ENCODE results near the gene IFNAR1.
"Not testable (repeated sequence)": the region's sequence is repeated elsewhere in the genome, so short reads cannot be mapped to it uniquely, and the experiment has no call there.

Gene IFNAR1

DNA sequence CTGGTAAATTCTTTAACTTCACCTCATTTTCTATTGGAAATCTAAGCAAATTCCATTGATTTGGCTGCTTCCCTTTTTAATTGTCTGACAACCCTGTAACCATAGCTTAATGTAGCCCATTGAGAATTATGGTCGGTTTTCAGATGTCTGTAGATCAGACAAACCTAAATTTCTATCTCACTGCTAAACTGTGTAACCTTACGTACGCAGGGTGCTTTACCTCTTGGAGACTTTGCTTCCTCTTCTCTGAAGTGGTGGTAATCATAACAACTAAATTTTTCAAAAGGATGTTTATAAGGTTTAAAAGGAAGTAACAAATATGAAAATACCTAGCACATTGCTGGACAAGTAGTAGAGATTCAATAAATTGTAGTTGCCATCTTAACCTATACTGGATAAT lies 25.9 kb downstream of the IFNAR1 start:
- DNase-seq, result no peak

DNA sequence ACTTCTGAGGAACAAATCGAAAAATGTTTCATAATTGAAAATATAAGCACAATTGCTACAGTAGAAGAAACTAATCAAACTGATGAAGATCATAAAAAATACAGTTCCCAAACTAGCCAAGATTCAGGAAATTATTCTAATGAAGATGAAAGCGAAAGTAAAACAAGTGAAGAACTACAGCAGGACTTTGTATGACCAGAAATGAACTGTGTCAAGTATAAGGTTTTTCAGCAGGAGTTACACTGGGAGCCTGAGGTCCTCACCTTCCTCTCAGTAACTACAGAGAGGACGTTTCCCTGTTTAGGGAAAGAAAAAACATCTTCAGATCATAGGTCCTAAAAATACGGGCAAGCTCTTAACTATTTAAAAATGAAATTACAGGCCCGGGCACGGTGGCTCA lies 30.6 kb downstream of the IFNAR1 start:
- DNase-seq, result no peak

DNA sequence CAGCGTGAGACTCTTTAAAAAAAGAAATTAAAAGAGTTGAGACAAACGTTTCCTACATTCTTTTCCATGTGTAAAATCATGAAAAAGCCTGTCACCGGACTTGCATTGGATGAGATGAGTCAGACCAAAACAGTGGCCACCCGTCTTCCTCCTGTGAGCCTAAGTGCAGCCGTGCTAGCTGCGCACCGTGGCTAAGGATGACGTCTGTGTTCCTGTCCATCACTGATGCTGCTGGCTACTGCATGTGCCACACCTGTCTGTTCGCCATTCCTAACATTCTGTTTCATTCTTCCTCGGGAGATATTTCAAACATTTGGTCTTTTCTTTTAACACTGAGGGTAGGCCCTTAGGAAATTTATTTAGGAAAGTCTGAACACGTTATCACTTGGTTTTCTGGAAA lies 31.2 kb downstream of the IFNAR1 start:
- DNase-seq, result no peak

DNA sequence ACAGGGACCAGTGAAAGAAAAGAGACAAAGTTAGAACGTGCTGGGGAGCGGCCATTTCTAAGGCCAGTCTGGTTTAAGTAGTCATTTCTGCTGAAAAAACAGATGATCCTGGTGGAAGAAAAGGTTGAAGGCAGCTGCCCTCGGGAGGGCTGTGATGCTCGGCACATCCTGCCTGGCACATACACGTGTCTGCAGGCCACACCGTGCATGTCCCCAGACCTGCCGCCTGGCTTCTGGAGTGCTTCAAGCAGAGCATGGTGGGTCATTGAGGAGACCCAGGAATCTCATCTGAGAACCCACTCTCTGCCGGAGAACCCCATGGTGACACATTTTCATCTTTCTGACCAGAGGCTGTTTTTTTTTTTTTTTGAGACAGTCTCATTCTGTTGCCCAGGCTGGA lies 32.4 kb downstream of the IFNAR1 start:
- no peak for DNase-seq

DNA sequence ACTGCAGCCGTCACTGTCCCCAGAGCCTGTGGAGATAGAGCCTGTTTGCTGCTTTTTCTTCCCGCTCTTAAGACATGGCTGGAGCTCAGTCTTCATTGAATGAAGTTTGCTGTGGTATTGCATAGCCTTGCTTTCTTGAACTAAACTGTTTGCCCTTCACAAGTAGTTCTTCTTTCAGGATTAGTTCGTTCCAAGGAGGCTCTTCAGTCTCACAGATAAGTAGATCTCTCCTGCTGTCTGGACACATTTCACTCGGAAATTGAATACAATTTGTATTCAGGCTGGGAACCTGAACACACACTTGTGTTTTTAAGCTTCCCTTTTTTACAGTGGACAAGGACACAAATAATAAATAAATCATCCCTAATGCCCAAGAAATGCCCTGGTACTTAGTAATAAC lies 34.7 kb downstream of the IFNAR1 start:
- DNase-seq, result no peak

DNA sequence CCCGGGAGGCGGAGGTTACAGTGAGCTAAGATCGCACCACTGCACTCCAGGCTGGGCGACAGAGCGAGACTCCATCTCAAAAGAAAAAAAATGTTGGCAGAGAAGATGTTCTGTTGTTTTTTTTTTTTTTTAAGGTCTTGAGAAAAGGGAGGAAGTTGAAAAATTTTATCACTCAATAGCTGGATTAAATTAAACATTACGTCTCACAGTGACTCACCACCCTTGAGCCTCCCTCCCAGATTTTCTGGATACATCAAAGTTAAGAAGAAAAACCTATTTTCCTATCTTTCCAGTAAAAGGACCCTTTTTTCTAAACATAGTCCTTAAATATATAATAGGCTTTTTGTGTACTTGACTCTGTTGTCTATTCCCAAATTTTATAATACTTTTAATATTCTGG lies 35.5 kb downstream of the IFNAR1 start:
- DNase-seq, result no peak

DNA sequence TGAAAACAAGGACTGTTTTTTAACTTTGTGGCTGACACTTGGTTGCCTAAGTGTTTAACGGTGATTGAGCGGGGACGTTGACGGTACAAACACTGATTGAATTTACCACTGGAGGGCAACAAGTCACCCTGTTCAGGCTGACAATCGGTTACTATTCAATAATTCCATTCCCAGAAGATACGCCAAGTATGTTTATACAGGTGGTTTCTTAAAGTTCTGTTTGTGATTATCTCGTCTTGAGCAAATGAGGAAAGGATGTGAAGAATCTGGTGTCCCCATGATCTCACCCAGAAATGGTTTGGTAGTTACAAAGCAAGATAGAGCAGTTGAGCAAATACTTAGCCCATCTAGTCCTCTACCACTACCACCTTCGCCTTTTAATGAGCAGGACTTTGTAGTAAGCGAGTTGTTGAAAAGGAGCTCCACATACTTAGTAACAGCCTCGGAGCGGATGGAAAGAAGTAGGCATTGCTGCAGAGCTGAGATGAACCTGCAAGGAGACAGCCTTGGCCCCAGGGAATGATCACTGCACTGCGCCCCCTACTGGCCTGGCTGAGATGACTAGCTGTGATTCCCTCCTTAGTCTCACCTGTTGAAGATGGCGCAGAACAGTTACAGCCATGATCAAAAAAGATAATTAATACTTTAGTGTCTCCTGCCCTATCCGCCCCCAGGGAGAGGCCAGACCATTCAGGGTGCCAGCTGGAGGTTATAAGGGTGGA lies 36.3 kb downstream of the IFNAR1 start:
- DNase-seq, result peak; percentile 82

DNA sequence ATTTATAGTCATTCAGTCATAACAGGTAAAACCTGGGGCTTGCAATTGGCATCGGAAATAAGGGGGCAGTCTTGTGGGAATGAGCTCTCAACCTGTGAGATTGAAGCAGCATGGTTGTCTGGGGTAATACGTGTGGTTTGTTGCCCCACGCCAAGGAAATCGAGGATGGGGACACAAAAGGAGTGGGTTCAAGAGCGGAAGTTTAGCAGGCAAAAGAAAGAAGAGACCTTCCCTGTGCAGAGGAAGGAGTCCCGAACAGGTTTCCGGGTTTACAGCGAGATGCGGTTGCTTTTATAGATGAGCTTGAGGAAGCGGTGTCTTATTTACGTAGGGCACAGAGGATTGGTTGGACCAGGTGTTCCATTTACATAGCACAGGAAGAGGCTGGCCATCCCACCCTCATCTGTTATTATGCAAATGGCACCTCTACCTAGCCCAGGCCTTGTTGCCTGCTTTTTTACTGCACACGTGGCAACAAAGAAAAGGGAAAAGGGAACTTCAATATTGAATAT lies 37.3 kb downstream of the IFNAR1 start:
- DNase-seq, result no peak

DNA sequence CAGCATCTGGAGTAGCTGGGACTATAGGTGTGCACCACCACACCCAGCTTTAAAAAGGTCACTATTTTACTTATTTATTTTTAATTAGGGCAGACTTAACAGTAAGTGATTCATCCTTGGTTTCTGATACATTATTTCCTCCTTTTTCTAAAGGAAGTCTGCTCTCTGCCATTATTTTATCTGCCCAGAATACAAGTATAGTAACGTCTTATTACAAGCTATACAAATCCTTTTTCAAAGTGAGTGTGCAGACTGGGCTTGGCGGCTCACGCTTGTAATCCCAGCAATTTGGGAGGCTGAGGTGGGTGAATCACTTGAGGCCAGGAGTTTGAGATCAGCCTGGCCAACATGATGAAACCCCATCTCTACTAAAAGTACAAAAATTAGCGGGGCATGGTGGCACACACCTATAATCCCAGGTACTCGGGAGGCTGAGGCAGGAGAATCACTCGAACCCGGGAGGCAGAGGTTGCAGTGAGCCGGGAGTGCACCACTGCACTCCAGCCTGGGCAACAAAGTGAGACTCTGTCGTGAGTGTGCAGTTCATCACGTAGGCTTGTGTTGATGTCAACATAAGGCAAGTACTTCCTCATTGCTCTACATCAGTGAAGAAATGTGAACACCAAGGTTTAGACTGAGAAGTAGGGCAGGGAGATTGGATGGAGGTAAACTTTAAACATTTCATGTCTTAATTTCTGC lies 39.3 kb downstream of the IFNAR1 start:
- not testable (repeated sequence) for DNase-seq

DNA sequence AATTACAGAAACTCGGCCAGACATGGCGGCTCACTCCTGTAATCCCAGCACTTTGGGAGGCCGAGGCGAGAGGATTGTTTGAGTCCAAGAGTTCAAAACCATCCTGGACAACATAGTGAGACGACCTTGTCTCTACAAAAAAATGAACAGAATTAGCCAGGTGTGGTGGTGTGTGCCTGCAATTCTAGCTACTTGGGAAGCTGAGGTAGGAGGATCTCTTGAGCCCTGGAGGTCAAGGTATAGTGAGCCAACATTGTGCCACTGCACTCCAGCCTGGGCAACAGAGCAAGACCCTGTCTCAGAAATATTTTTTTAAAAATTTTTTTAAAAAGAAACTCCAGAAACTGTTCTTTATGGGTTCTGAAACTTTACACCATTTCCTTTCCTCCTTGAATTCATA lies 40.1 kb downstream of the IFNAR1 start:
- no peak for DNase-seq

DNA sequence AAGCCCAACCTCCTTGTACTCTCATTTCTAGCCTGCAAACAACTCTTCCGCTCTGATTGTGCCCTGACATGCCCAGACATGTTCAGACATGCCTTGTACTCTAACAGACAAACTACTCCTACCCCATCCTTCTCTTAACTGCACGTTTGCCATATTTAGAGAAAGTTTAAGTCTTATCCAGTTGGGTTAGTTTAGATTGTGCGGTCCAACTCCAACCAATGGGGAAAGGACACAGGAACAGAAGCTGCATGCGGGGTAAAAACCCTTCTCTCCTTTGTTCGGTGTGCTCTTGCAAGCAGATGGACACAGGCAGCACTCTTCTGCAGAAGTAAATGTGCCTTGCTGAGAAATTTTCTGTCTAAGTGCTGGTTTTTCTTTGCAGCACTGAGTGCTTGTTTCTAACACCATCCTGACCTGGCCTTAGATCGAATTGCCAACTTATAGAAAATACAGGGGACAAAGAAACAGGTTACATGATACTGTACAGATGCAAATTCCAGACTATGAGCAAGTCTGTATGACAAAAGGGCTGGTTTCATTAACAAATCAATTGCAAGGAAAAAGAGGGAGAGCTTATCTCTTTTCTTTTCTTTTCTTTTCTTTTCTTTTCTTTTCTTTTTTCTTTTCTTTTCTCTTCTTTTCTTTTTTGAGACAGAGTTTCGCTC lies 42.7 kb downstream of the IFNAR1 start:
- DNase-seq, result no peak

DNA sequence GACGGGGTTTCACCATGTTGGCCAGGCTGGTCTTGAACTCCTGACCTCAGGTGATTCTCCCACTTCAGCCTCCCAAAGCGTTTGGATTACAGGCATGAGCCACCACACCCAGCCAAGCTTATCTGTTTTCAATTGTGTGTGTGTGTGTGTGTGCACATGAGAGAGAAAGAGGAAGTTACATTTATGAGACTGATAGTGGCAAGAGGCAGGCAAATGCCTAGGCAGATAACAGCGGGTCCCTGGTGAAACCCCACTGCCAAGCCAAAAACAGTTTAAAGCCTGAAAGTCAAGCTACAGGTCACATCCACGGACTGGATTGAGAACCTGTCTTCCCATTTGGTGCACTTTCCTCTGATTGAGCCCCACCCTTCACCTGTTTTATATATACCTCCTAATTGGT lies 43.4 kb downstream of the IFNAR1 start:
- no peak for DNase-seq

DNA sequence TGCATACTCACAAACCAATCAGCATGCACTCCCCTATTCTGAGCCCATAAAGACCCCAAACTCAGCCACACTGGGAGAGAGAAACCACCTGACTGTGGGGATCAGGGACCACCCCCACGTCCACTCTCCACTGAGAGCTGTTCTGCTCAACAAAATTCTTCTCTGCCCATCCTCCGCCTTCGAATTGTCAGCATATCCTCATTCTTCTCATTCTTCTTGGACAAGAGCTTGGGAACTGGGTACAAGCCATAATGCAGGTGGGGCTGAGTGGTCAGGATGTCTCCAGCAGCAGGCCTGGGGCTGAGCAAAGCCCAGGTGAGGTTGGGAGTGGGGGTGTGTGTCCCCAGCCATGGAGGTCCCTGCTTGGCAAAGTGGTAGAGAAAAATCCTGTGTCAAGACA lies 43.8 kb downstream of the IFNAR1 start:
- DNase-seq, result no peak

DNA sequence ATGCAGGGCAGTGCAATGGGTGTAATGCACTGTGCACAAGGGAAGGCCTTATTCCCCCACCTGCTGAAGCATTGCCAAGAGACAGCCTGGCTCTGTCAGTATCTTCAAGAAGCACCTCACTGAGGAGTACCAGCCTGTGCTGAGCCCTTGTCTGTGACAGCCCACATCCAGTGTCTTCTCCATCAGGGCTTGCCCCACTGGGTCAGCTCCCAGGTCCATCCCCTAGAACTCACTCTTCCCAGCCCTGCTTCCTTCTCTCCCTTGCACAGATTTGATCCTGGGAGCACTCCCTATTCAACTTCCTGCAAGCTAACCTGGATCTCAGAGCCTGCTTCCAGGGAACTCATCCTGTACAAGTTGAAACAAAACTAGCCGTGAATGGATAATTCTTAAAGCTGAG lies 44.8 kb downstream of the IFNAR1 start:
- no peak for DNase-seq

DNA sequence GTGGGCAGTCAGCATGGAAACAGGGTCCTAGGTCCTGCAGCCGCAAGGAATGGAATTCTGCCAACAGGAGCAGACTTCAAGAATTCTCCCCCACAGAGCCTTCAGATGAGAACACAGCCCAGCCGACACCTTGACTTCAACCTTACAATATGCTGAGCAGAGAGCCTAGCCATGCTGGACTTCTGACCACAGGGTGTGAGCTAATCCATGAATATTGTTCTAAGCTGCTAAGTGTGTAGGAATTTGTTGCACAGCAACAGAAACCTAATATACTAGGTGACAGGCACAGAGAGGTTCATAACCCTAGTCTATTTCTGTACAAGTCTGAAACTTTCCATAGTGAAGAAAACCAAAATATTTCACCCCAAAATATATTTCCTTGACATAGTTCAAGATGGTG lies 45.5 kb downstream of the IFNAR1 start:
- DNase-seq, result no peak

DNA sequence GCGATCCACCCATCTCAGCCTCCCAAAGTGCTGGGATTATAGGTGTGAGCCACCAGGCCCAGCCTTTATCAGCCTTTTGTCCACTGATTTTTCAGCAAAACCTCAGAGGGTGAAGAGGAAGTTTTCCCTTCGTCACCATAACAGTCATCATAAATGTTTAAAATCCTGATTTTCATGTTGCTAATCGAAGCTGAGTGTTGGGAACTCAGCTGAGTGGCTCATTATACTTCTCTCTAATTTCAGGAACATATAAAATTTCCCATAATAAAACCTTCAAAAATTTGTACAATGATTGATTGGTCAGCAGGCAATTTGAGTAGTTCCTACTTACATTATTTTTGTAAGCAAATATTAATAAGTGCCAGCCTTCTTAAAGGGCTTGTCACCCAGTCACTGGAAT lies 46.6 kb downstream of the IFNAR1 start:
- DNase-seq, result no peak

DNA sequence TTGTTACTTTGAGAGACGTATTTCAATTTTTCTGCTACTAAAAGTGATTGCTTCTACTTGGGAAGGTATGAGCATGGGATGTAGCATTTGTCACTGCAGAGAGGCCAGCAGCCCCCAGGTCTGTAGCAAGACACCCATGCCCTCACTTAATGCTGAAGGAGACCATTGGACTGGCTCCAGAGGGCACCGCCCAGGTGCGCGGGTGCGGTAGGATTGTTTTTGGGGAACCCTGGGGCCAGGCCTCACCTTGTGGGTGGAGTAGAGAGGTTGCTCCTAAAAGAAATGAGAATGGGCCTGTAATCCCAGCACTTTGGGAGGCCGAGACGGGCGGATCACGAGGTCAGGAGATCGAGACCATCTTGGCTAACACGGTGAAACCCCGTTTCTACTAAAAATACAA lies 47.8 kb downstream of the IFNAR1 start:
- DNase-seq, result no peak

DNA sequence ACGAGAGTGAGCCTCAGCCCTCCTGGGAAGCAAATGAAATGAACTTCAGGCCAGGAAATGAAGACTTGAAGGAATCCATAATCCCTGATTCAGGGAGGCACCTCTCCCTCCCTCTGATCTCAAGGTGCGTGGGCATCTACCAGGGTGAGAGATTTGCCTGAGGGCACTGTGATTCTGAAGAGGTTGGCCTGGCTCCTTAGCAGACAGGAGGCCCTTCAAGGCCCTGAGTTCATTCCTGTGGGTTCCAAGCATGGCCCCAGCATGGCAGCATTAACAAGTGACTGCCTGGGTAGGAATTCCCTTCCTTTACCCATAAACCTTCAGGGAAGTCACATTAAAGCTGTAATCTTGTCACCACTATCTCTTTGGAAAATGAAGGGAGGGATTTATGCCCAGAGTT lies 48.7 kb downstream of the IFNAR1 start:
- DNase-seq, result no peak

DNA sequence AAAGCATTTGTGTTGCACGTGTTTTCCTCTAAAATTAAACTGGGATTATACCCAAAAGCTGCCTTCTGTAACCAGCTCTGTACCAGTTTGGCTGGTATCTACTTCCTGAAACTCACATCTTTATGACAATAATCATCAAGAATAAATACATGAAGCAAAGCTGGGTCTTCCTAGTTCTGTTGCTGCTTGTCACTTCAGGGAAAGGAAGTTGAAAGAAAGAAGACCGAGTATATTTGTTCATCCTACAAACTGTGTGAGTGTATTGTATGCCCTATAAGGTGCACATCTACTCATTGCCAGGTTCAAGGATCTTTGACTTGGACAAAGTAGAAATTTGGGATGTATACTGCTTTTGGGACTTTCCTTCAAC lies 49.3 kb downstream of the IFNAR1 start:
- no peak for DNase-seq

DNA sequence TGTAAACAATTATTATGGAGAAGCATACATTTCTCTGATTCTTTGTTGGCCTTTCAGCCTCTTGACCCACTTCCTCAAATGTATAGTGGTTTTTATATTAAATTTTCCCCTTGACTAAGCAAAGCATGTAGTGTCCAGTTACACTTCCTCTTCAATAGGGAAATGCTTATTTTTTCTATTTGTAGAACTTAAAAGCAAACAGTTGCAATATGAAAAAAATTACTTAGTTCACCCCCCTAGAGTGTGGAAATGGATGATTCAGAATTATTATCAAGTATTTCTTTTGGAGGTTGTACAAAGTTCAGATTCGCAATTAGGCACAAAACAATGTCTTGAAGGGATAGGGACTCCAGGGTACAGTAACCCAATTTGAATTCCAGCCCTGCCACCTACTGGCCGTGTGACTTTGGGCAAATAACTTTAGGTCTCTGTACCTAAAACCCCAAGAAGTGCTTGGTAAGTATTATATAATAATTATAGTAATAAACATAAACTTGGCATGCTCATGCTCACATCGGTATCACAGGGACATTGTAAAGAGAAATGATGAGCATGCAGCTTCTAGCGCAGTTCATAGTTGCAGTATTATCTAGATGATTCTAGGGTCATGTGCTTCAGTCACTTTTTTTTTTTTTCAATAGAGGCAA lies 49.8 kb downstream of the IFNAR1 start:
- peak; percentile 38 for DNase-seq

DNA sequence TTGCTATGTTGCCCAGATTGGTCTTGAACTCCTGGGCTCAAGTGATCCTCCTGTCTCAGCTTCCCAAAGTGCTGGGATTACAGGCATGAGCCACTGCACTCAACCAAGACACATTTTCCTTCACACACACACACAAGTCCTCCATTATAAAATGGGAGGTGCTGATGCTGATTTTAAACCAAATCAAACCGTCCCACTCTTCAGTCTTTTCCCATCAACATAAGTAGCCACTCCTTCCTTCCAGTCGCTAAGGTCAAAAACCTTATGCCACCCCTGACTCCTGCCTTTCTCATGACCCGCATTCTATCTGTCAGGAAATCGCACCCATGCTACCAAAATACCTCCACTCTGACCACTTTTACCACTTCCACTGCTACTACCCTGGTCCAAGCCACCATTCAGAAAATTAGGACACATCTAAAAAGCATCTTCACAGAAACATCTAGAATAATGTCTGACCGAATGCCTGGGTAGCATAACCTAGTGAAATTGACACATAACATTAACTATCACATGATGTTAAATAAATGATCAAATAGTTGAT lies 50.4 kb downstream of the IFNAR1 start:
- no peak for DNase-seq

DNA sequence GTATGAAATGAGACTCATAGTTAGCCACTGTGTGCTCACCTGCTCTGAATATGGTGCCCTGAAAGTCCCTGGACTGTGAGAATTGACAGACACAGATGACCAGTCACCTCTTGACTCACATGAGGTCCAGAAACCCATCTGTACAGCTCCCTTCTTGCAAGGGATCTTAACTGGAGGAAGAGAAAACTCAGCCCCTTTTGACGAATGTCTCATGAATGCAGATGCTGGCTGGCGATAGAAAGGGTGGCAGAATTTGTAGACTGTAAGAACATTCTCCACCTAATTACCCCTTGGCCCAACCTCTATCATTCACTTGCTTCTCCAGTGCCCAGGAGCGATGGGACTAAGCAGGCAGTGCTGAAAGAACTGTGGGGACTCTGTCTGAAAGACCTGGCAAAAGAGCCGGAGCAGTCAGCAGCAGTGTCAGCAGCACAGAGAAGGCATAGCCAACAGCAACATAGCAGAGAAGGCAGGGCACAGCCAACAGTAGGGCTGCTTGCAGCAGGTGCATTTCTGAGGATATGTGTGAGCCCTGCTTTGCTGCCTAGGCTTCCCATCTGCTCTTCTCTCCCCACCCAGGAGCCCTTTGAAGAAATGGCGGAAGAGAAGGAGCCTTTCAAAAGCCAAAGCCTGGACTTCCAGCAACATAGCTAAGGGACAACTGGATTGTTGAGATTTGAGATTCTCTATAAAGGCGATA lies 52.6 kb downstream of the IFNAR1 start:
- DNase-seq, result no peak

DNA sequence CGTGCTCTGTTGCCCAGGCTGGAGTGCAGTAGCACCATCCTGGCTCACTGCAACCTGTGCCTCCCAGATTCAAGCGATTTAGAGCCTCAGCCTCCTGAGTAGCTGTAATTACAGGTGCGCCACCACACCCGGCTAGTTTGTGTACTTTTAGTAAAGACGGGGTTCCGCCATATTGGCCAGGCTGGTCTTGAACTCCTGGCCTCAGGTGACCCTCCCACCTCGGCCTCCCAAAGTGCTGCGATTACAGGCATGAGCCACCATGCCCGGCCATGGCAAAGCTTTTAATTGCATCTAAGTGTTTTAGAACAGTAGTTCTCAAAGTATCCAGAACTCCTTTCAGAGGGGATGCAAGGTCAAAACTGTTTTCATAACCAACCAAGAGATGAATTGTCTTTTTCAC lies 53.3 kb downstream of the IFNAR1 start:
- no peak for DNase-seq

Measured in NCI-H1694 (cell line).